ENCODE results near the gene ONECUT3. TPM values are rescaled to one million over a fixed set of nuclear protein-coding genes. Genes with fewer than 3 reads are reported as not detected.

ONECUT3 gene
- total and polyA plus RNA-seq, 4 donors, result not detected

DNA sequence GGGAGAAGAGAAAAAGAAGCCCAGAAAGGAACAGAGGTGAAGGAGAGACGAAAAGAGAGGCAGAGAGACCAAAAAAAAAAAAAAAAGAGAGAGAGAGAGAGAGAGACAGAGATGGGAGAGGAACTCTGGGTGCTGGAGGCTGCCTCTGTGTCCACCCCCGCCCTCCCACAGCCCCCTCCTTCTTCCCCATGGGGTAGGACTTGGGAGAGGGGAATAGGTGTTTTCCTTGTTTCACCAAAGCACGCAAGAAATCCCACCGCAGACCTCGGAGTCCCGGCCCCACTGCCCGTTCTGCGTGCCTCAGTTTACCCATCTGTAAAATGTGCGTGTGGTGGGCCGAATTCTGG lies 4.9 kb downstream of the ONECUT3 start:
- Histone ChIP-seq H3K27ac (ENCODE audit: low read depth in 1 of 2, low read length in 2 of 2) (no peak overlapping the region), H3K9me3 (ENCODE audit: control insufficient read depth in 4 of 4, low read length in 3 of 4) (no peaks in the 10 kb centered on the region), H3K36me3 (ENCODE audit: control insufficient read depth in 4 of 4, insufficient read depth in 3 of 4, low read depth in 1 of 4, low read length in 3 of 4) (no peaks in the 10 kb centered on the region), H3K4me3 (ENCODE audit: low read depth in 1 of 3, low read length in 3 of 3) (no peak overlapping the region), H3K4me1 (ENCODE audit: control insufficient read depth in 4 of 4, insufficient read depth in 4 of 4, low read length in 3 of 4) (peaks cover 13 to 26% (median 16%) of the 10 kb centered on the region in 4 donors), H3K9ac (ENCODE audit: low read depth in 1 of 2, low read length in 2 of 2) (no peak overlapping the region), H3K27me3 (ENCODE audit: control insufficient read depth in 4 of 4, insufficient read depth in 4 of 4, low read length in 3 of 4) (peaks cover 8 to 47% (median 18%) of the 10 kb centered on the region in 4 donors)
- no peak for DNase-seq (ENCODE audit: low spot score)
- WGBS, result 10% methylated on average over 10 of the region's 10 CpGs
- TF ChIP-seq RAD21 (IDR thresholded peaks at IDR 0.05) (no peak), EGR1 (IDR thresholded peaks at IDR 0.05; ENCODE audit: low read depth in 2 of 2) (no peak), TAF1 (conservative IDR thresholded peaks at IDR 0.05) (no peak), SP1 (IDR thresholded peaks at IDR 0.05) (no peak), JUND (IDR thresholded peaks at IDR 0.05) (no peak), HNF4A (conservative IDR thresholded peaks at IDR 0.05) (no peak), YY1 (IDR thresholded peaks at IDR 0.05) (no peak), GABPA (IDR thresholded peaks at IDR 0.05 in 1 of 2, conservative IDR thresholded peaks at IDR 0.05 in 1 of 2) (no peak), RXRA (IDR thresholded peaks at IDR 0.05) (no peak), NR2F2 (IDR thresholded peaks at IDR 0.05) (no peak), HNF4G (IDR thresholded peaks at IDR 0.05) (no peak), FOXA2 (IDR thresholded peaks at IDR 0.05) (no peak)
- TF ChIP-seq, protein P1, sequence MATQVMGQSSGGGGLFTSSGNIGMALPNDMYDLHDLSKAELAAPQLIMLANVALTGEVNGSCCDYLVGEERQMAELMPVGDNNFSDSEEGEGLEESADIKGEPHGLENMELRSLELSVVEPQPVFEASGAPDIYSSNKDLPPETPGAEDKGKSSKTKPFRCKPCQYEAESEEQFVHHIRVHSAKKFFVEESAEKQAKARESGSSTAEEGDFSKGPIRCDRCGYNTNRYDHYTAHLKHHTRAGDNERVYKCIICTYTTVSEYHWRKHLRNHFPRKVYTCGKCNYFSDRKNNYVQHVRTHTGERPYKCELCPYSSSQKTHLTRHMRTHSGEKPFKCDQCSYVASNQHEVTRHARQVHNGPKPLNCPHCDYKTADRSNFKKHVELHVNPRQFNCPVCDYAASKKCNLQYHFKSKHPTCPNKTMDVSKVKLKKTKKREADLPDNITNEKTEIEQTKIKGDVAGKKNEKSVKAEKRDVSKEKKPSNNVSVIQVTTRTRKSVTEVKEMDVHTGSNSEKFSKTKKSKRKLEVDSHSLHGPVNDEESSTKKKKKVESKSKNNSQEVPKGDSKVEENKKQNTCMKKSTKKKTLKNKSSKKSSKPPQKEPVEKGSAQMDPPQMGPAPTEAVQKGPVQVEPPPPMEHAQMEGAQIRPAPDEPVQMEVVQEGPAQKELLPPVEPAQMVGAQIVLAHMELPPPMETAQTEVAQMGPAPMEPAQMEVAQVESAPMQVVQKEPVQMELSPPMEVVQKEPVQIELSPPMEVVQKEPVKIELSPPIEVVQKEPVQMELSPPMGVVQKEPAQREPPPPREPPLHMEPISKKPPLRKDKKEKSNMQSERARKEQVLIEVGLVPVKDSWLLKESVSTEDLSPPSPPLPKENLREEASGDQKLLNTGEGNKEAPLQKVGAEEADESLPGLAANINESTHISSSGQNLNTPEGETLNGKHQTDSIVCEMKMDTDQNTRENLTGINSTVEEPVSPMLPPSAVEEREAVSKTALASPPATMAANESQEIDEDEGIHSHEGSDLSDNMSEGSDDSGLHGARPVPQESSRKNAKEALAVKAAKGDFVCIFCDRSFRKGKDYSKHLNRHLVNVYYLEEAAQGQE (IDR thresholded peaks at IDR 0.05), result no peak
- TF ChIP-seq, protein P2, sequence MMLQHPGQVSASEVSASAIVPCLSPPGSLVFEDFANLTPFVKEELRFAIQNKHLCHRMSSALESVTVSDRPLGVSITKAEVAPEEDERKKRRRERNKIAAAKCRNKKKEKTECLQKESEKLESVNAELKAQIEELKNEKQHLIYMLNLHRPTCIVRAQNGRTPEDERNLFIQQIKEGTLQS (IDR thresholded peaks at IDR 0.05), result no peak
- TF ChIP-seq, protein P3, sequence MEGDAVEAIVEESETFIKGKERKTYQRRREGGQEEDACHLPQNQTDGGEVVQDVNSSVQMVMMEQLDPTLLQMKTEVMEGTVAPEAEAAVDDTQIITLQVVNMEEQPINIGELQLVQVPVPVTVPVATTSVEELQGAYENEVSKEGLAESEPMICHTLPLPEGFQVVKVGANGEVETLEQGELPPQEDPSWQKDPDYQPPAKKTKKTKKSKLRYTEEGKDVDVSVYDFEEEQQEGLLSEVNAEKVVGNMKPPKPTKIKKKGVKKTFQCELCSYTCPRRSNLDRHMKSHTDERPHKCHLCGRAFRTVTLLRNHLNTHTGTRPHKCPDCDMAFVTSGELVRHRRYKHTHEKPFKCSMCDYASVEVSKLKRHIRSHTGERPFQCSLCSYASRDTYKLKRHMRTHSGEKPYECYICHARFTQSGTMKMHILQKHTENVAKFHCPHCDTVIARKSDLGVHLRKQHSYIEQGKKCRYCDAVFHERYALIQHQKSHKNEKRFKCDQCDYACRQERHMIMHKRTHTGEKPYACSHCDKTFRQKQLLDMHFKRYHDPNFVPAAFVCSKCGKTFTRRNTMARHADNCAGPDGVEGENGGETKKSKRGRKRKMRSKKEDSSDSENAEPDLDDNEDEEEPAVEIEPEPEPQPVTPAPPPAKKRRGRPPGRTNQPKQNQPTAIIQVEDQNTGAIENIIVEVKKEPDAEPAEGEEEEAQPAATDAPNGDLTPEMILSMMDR (IDR thresholded peaks at IDR 0.05; ENCODE audit: low read depth, low read length, missing input control), result no peak
- TF ChIP-seq, protein P4, sequence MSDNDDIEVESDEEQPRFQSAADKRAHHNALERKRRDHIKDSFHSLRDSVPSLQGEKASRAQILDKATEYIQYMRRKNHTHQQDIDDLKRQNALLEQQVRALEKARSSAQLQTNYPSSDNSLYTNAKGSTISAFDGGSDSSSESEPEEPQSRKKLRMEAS (IDR thresholded peaks at IDR 0.05), result no peak
- TF ChIP-seq, protein P5, sequence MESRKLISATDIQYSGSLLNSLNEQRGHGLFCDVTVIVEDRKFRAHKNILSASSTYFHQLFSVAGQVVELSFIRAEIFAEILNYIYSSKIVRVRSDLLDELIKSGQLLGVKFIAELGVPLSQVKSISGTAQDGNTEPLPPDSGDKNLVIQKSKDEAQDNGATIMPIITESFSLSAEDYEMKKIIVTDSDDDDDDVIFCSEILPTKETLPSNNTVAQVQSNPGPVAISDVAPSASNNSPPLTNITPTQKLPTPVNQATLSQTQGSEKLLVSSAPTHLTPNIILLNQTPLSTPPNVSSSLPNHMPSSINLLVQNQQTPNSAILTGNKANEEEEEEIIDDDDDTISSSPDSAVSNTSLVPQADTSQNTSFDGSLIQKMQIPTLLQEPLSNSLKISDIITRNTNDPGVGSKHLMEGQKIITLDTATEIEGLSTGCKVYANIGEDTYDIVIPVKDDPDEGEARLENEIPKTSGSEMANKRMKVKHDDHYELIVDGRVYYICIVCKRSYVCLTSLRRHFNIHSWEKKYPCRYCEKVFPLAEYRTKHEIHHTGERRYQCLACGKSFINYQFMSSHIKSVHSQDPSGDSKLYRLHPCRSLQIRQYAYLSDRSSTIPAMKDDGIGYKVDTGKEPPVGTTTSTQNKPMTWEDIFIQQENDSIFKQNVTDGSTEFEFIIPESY (IDR thresholded peaks at IDR 0.05), result no peak

Data from liver (tissue), 9 donors.